GM12878 (cell line): Measurements from ENCODE around the gene CACNA2D3. TPM values are rescaled to one million over a fixed set of nuclear protein-coding genes. Genes with fewer than 3 reads are reported as not detected.

ENCODE experiments used
- ATAC-seq: fragments of 200-7000 bp; cut with Tn5 transposase; 3 replicates; pipeline ENCODE4 v1.9.1; 2020; ENCODE audit warnings: mild to moderate bottlenecking, moderate library complexity
- BruUV-seq: library from RNA; stranded (reverse); fragments of 400-500 nt; replicated peaks from 2 replicates; lab custom pipeline; 2021; lab: Mats Ljungman, UMichigan
- CTCF ChIA-PET: fragments of 300-600 bp; sonication (Branson Sonifier 250); formaldehyde crosslinking; extraction: SDS; loops from one replicate; lab custom pipeline; 2021; ENCODE audit warnings: inconsistent platforms; lab: Yijun Ruan, JAX
- POLR2A ChIA-PET: fragments of 350-600 bp; formaldehyde crosslinking; extraction: SDS; loops from one replicate; lab custom pipeline; 2021; ENCODE audit warnings: inconsistent platforms; lab: Charles Lee
- RAD21 ChIA-PET: fragments of 300-600 bp; sonication (Branson Sonifier 250); formaldehyde crosslinking; loops from one replicate; lab custom pipeline; 2023; ENCODE audit warnings: antibody characterized with exemption; ENCODE audit not compliant: unreplicated experiment; lab: Charles Lee
- SMC1A ChIA-PET: fragments of 300-600 bp; sonication (Branson Sonifier 250); formaldehyde crosslinking; loops from one replicate; lab custom pipeline; 2023; ENCODE audit not compliant: unreplicated experiment, uncharacterized antibody; lab: Charles Lee
- DNase-seq: peaks from one replicate; pipeline ENCODE4 v3.0.0-alpha.2; 2011; ENCODE audit warnings: low read depth, low spot score
- FAIRE-seq: peaks from 3 replicates; lab custom pipeline; 2011; peaks lifted over from hg19 to GRCh38; lab: Jason Lieb, UNC
- H2AFZ ChIP-seq: 2 replicates; pipeline ENCODE4 v1.6.0; 2011; ENCODE audit warnings: low read depth, low read length, control low read depth; ENCODE audit not compliant: control insufficient read depth
- H3K27ac ChIP-seq: 2 replicates; pipeline ENCODE4 v1.5.1; 2011; ENCODE audit warnings: control low read depth; ENCODE audit not compliant: control insufficient read depth, insufficient read depth
- H3K27me3 ChIP-seq, 2 experiments: replicated peaks in 1 of 2; 2 replicates each; pipeline versions ENCODE4 v1.6.0 to v1.6.1; 2011; ENCODE audit warnings: low read length in 1 of 2; ENCODE audit not compliant: control insufficient read depth in 2 of 2, insufficient read depth in 2 of 2
- H3K36me3 ChIP-seq, 2 experiments: 2 replicates each; pipeline ENCODE4 v1.5.1; 2011; ENCODE audit warnings: low read length in 1 of 2; ENCODE audit not compliant: control insufficient read depth in 2 of 2, insufficient read depth in 2 of 2
- H3K4me1 ChIP-seq: 2 replicates; pipeline ENCODE4 v1.6.1; 2011; ENCODE audit warnings: mild to moderate bottlenecking, low read length, moderate library complexity, mixed read lengths; ENCODE audit not compliant: control insufficient read depth, insufficient read depth
- H3K4me2 ChIP-seq: 2 replicates; pipeline ENCODE4 v1.6.0; 2011; ENCODE audit warnings: control low read depth; ENCODE audit not compliant: control insufficient read depth, insufficient read depth
- H3K4me3 ChIP-seq: fragments of 200-600 bp; sonication (generic); 2 replicates; pipeline ENCODE4 v1.5.1; 2016
- H3K79me2 ChIP-seq: 2 replicates; pipeline ENCODE4 v1.6.0; 2011; ENCODE audit warnings: low read length; ENCODE audit not compliant: control insufficient read depth, insufficient read depth
- H3K9ac ChIP-seq: 2 replicates; pipeline ENCODE4 v1.8.0; 2011; ENCODE audit warnings: low read length, control low read depth, mixed read lengths; ENCODE audit not compliant: control insufficient read depth, insufficient read depth
- H3K9me3 ChIP-seq: replicated peaks from 3 replicates; pipeline ENCODE4 v1.5.1; 2011; ENCODE audit warnings: mild to moderate bottlenecking, low read length; ENCODE audit not compliant: control insufficient read depth, insufficient read depth
- H4K20me1 ChIP-seq: 2 replicates; pipeline ENCODE4 v1.6.0; 2011; ENCODE audit not compliant: control insufficient read depth, insufficient read depth
- CHD1 ChIP-seq: IDR thresholded peaks from 2 replicates; pipeline ENCODE4 v1.6.1; 2012; ENCODE audit warnings: low read depth, low read length, improper control_type of control experiment
- IKZF2 ChIP-seq, 2 experiments: fragments of 450-650 bp; IDR thresholded peaks; 2 replicates each; pipeline ENCODE4 v1.6.1; 2017; ENCODE audit warnings: mild to moderate bottlenecking in 2 of 2, moderate library complexity in 2 of 2
- JUND ChIP-seq: IDR thresholded peaks from 2 replicates; pipeline ENCODE4 v1.6.1; 2012; ENCODE audit warnings: low read depth, mild to moderate bottlenecking, low read length, improper control_type of control experiment, moderate library complexity
- NBN ChIP-seq: fragments of 450-650 bp; IDR thresholded peaks from 2 replicates; pipeline ENCODE4 v1.6.1; 2016
- NR2C1 ChIP-seq: fragments of 450-650 bp; IDR thresholded peaks from 2 replicates; pipeline ENCODE4 v1.6.1; 2017; ENCODE audit warnings: antibody characterized with exemption, mild to moderate bottlenecking, moderate library complexity
- NRF1 ChIP-seq: conservative IDR thresholded peaks from 2 replicates; pipeline ENCODE4 v1.6.1; 2011; ENCODE audit warnings: mild to moderate bottlenecking, low read depth, low read length, improper control_type of control experiment
- PAX8 ChIP-seq: fragments of 450-650 bp; IDR thresholded peaks from 2 replicates; pipeline ENCODE4 v1.6.1; 2017; ENCODE audit warnings: mild to moderate bottlenecking, moderate library complexity
- STAT3 ChIP-seq: IDR thresholded peaks from 2 replicates; pipeline ENCODE4 v1.6.1; 2011; ENCODE audit warnings: low read depth, low read length, improper control_type of control experiment
- TARDBP ChIP-seq: IDR thresholded peaks from 2 replicates; pipeline ENCODE4 v1.6.1; 2016; ENCODE audit warnings: borderline replicate concordance
- YY1 ChIP-seq: IDR thresholded peaks from 2 replicates; pipeline ENCODE4 v1.6.1; 2011; ENCODE audit warnings: low read depth, mild to moderate bottlenecking, low read length
- WGBS: methylation state at CpG from one replicate; pipeline ENCODE4 v1.1.6; 2016; ENCODE audit warnings: low lambda C conversion rate; ENCODE audit not compliant: insufficient replicate concordance, insufficient coverage; ENCODE audit errors: missing lambda C conversion rate; 5-methylcytosine and 5-hydroxymethylcytosine counted together
- in situ Hi-C: fragments of 300-500 bp; cut with MboI; formaldehyde crosslinking; loops from 9 replicates; pipeline ENCODE4 v1.14.3; 2018; ENCODE audit warnings: mixed read lengths
- intact Hi-C: fragments of 100-400 bp; cut with micrococcal nuclease; formaldehyde crosslinking; loops from one replicate; pipeline ENCODE4 v1.14.2; 2022; ENCODE audit not compliant: unreplicated experiment
- polyA plus RNA-seq, 11 experiments: library from polyadenylated mRNA; depleted of rRNA in 4 of 11; unstranded in 6 of 11; stranded (reverse) in 5 of 11; fragments of >200 nt; fragmentation: Nextera tagmentation in 4 of 11; fragmentation: Illumina TruSeq in 1 of 11; extraction: Ambion mirVana in 4 of 11; extraction: Trizol in 1 of 11; gene quantifications; 1 replicate in 1 of 11; 2 replicates in 10 of 11; pipeline versions ENCODE4 v1.2.1 to v1.2.3, GENCODE V29; 2011 to 2016; ENCODE audit warnings: inconsistent platforms in 2 of 11, missing spikeins in 2 of 11, low read depth in 1 of 11
- total RNA-seq, 4 experiments: library from RNA; depleted of rRNA in 3 of 4; stranded (reverse); fragments of >200 nt in 3 of 4; fragmentation: Illumina TruSeq in 1 of 4; extraction: Trizol in 1 of 4; gene quantifications; 2 replicates each; pipeline versions ENCODE4 v1.2.1 to v1.2.3, GENCODE V29; 2013 to 2021
- TF ChIP-seq, protein P1 (sequence below): fragments of 450-650 bp; IDR thresholded peaks from 2 replicates; pipeline ENCODE4 v1.6.1; 2016; ENCODE audit warnings: mild to moderate bottlenecking
- TF ChIP-seq, protein P2 (sequence below): fragments of 450-650 bp; IDR thresholded peaks from 2 replicates; pipeline ENCODE4 v1.6.1; 2017; ENCODE audit warnings: antibody characterized with exemption, mild to moderate bottlenecking, moderate library complexity
- TF ChIP-seq, protein P3 (sequence below): IDR thresholded peaks from 2 replicates; pipeline ENCODE4 v1.6.1; 2012; ENCODE audit warnings: low read depth, low read length, improper control_type of control experiment

The CACNA2D3 gene
- total and polyA plus RNA-seq, 10 of the 15 experiments (the other 5 are each of a cell fraction or from before 2014, with no cell fraction given), result not detected

DNA sequence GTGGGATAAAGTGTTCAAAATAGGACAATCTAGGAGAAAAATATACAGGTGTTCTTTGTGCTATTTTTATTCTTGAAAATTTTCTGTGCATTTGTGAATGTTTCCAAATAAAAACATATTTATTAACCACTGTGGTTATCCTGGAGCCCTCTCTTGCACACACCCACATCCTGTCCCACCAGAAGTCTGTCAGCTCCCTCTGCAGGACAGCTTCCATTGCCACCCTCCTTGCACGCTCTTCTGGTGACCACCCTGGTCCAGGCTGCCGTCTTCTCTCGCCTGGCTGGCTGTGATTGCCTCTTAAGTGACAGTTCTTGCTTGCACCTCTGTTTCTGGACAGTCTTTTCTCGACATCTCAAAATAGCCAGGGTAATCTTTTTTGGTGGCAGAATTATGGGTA lies 411.5 kb downstream of the CACNA2D3 start:
- Histone ChIP-seq H4K20me1 (no peaks in the 10 kb centered on the region), H3K9me3 (no peaks in the 10 kb centered on the region), H3K4me1 (no peaks in the 10 kb centered on the region), H3K27ac (no peak overlapping the region), H2AFZ (no peak overlapping the region), H3K4me2 (no peak overlapping the region), H3K79me2 (no peaks in the 10 kb centered on the region), H3K9ac (no peak overlapping the region), H3K36me3 (no peaks in the 10 kb centered on the region), H3K4me3 (no peak overlapping the region), H3K27me3 (no peaks in the 10 kb centered on the region; a peak in 1 of 4 replicates)
- in situ Hi-C loops (no loop called here), intact Hi-C loops (no loop called here)
- FAIRE-seq, result no peak
- TF ChIP-seq, protein P1, sequence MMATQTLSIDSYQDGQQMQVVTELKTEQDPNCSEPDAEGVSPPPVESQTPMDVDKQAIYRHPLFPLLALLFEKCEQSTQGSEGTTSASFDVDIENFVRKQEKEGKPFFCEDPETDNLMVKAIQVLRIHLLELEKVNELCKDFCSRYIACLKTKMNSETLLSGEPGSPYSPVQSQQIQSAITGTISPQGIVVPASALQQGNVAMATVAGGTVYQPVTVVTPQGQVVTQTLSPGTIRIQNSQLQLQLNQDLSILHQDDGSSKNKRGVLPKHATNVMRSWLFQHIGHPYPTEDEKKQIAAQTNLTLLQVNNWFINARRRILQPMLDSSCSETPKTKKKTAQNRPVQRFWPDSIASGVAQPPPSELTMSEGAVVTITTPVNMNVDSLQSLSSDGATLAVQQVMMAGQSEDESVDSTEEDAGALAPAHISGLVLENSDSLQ, result no peak
- TF ChIP-seq NR2C1, result no peak
- TF ChIP-seq, protein P2, sequence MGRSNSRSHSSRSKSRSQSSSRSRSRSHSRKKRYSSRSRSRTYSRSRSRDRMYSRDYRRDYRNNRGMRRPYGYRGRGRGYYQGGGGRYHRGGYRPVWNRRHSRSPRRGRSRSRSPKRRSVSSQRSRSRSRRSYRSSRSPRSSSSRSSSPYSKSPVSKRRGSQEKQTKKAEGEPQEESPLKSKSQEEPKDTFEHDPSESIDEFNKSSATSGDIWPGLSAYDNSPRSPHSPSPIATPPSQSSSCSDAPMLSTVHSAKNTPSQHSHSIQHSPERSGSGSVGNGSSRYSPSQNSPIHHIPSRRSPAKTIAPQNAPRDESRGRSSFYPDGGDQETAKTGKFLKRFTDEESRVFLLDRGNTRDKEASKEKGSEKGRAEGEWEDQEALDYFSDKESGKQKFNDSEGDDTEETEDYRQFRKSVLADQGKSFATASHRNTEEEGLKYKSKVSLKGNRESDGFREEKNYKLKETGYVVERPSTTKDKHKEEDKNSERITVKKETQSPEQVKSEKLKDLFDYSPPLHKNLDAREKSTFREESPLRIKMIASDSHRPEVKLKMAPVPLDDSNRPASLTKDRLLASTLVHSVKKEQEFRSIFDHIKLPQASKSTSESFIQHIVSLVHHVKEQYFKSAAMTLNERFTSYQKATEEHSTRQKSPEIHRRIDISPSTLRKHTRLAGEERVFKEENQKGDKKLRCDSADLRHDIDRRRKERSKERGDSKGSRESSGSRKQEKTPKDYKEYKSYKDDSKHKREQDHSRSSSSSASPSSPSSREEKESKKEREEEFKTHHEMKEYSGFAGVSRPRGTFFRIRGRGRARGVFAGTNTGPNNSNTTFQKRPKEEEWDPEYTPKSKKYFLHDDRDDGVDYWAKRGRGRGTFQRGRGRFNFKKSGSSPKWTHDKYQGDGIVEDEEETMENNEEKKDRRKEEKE, result no peak
- no peak for TF ChIP-seq JUND
- no peak for TF ChIP-seq PAX8
- TF ChIP-seq CHD1, result no peak
- TF ChIP-seq TARDBP, result no peak
- no peak for TF ChIP-seq IKZF2 (IDR thresholded peaks at IDR 0.05)
- no peak for TF ChIP-seq YY1
- TF ChIP-seq, protein P3, sequence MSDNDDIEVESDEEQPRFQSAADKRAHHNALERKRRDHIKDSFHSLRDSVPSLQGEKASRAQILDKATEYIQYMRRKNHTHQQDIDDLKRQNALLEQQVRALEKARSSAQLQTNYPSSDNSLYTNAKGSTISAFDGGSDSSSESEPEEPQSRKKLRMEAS, result no peak
- no peak for TF ChIP-seq NRF1
- no peak for TF ChIP-seq NBN
- TF ChIP-seq STAT3, result no peak
- no peak for ATAC-seq
- ChIA-PET SMC1A (no interaction called here), RAD21 (no interaction called here), POLR2A (no interaction called here), CTCF (no interaction called here)
- WGBS, result 7% methylated on average over 4 of the region's 4 CpGs
- DNase-seq, result no peak
- no TSS peak for BruUV-seq
